Fibroblast of pulmonary artery (primary cell): ENCODE results near the gene TLCD2.
A peak's percentile ranks its signal among the peaks of the same experiment; 100 is the strongest.

Experiments
- DNase-seq: peaks from one replicate; pipeline ENCODE4 v3.0.0-alpha.2; 2010; ENCODE audit warnings: low read depth
- H3K4me3 ChIP-seq: replicated peaks from 2 replicates; pipeline ENCODE4 v1.5.1; 2011; ENCODE audit warnings: low read depth, mild to moderate bottlenecking, control low read depth, low read length, moderate library complexity
- CTCF ChIP-seq: IDR thresholded peaks from 2 replicates; pipeline ENCODE4 v1.5.1; 2011; ENCODE audit warnings: mild to moderate bottlenecking, control low read depth, low read length, inconsistent platforms; ENCODE audit errors: missing control alignments

The TLCD2 gene

GRCh38 chr17:1733759-1734158 is 23.6 kb upstream of the TLCD2 start:
- no peak for DNase-seq
- TF ChIP-seq CTCF, result no peak

GRCh38 chr17:1732833-1733321 is 22.7 kb upstream of the TLCD2 start:
- TF ChIP-seq CTCF, result no peak
- H3K4me3 ChIP-seq, result no peak overlapping the region

More at GRCh38 chr17:1733759-1734158, 23.6 kb upstream of the TLCD2 start:
- H3K4me3 ChIP-seq, result no peak overlapping the region

GRCh38 chr17:1732241-1732832 is 22.2 kb upstream of the TLCD2 start:
- no peak for TF ChIP-seq CTCF
- no peak overlapping the region for H3K4me3 ChIP-seq
- no peak for DNase-seq

More at GRCh38 chr17:1732833-1733321, 22.7 kb upstream of the TLCD2 start:
- no peak for DNase-seq

GRCh38 chr17:1731194-1731506 is 21.0 kb upstream of the TLCD2 start:
- TF ChIP-seq CTCF, result no peak
- no peak for DNase-seq
- no peak overlapping the region for H3K4me3 ChIP-seq

- TF ChIP-seq CTCF, result no peak
- DNase-seq, result peak; percentile 90
- H3K4me3 ChIP-seq, result no peak overlapping the region
These were observed 20.4 kb upstream of the TLCD2 start for GRCh38 chr17:1730326-1731193.

GRCh38 chr17:1729966-1730325 is 19.8 kb upstream of the TLCD2 start:
- H3K4me3 ChIP-seq, result no peak overlapping the region
- DNase-seq, result no peak
- TF ChIP-seq CTCF, result no peak
